DMS79 treated with DMSO at 0.1 percent for 48 hours (cell line): ENCODE measurements around the gene TLK1.

ENCODE experiments used
- DNase-seq: peaks from one replicate; lab custom pipeline; 2025; lab: John Stamatoyannopoulos, UW

The TLK1 gene

DNA sequence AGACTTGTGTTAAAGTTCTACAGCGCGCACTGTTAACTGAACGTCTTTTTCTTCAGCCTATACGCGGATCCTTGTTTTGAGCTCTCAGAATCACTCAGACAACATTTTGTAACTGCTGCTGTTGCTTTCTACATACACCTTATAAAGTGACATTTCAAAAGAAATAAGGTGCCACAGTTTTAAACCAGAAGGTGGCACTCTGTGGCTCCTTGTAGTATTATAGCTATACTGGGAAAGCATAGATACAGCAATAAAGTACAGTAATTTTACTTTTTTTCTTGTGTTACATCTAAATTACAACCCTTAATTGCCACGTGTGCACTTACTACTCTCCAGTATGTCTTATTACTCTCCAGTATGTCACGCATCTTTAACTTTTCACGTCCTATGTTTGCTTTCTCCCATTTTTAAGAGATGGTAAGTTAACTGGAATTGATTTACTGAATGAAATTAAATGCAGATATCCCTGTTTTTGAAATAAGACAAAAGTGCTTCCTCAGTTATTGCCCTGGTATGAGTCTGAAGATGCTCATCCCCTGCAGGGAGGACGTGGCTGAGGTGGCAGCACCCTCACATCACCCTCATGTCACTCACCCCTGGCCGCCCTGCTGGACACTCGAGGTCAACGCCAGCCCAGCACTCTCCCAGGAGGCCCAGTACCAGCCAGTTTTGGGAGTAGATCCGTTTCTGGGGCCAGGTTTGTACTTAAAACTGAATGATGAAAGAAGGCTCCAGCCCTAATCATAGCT is 193.9 kb downstream of the TLK1 start:
- DNase-seq = no peak

DNA sequence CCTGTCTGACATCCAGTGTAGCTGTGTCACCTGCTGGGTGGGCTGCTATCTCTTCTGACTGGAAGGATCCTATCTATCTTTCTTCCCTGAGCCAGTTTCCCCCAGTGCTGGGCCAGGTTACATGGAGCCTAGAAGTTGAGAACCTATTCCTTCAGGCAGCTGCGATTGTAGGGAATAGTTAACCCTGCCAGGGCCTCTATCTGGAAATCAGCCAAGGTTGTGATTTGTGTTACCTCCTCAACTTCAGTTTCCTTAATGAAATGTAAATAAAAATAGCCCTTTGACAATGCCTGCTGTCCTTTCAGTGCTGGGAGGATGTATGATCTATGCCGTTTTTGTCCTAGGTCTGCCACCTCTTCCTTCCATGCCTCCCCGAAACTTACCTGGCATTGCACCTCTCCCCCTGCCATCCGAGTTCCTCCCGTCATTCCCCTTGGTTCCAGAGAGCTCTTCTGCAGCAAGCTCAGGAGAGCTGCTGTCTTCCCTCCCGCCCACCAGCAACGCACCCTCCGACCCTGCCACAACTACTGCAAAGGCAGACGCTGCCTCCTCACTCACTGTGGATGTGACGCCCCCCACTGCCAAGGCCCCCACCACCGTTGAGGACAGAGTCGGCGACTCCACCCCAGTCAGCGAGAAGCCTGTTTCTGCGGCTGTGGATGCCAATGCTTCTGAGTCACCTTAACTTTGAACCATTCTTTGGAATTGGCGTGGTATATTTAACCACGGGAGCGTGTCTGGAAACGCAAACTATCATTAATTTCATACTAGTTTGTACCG is 195.1 kb downstream of the TLK1 start:
- no peak for DNase-seq

DNA sequence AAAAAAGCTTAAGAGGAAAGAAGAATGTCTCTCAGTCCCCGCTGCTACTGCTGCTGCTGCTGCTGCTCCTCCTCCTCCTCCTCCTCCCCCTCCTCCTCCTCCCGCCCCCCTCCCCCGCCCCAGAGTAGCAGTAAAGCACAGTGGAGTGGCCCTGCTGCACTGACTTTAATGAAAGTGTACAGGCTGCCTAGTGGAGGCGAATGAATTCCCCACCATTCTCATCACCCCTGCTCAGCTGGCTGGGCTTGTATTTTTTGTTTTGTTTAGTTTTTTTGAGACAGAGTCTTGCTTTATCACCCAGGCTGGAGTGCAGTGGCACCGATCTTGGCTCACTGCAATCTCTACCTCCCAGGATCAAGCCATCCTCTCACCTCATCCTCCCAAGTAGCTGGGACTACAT is 197.3 kb downstream of the TLK1 start:
- no peak for DNase-seq

DNA sequence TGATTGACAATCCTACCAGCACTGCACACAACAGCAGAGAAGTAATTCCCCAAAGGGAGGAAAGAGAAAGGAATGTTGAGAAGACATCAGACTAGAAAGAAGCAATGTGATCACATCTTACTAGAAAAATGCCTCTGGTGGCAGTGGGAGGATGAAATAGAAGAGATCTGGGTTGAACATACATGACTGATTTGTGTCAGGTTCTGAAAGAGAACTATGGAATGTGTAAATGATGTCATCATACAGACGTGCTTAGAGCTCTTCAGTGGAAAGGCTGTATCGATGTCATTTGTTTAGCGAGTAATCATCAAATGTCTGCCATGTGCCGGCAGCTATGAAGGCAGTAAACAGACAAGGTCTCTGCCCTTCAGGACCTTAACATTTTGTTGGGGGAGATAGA is 206.8 kb downstream of the TLK1 start:
- no peak for DNase-seq

DNA sequence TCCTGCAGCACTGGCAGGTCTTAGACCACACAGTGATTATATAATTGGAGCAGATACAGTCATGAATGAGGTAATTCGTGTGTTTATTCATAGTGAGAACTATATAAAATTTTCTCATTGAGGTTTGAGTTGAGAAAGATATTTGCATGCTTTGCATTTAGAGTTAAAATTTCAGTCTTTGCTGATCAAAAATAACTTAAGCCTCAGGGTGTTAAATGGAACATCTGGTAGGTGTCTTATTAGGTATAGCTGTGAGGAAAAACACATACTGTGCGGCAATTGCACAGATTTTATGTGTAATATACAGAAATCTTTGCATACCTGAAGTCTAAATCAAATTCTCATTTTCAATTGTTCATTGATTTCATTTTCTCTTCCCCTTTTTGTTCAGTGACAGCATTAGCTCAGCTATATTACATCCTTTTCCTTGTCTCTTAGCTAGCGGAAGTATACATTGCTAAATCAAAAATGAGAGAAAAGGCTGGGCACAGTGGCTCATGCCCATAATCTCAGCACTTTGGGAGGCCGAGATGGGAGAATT is 210.4 kb downstream of the TLK1 start:
- DNase-seq = no peak

DNA sequence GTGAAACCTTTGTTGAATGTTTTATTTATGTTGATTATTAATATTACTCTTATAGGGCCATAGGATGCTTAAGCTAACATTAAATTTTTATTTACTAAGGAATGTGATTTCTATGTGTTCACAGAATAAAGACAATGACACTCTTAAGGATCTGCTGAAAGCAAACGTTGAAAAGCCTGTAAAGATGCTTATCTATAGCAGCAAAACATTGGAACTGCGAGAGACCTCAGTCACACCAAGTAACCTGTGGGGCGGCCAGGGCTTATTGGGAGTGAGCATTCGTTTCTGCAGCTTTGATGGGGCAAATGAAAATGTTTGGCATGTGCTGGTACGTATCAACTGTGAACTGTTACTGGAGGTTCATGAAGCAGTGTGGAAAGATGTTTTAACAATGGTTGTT is 211.3 kb downstream of the TLK1 start:
- no peak for DNase-seq

DNA sequence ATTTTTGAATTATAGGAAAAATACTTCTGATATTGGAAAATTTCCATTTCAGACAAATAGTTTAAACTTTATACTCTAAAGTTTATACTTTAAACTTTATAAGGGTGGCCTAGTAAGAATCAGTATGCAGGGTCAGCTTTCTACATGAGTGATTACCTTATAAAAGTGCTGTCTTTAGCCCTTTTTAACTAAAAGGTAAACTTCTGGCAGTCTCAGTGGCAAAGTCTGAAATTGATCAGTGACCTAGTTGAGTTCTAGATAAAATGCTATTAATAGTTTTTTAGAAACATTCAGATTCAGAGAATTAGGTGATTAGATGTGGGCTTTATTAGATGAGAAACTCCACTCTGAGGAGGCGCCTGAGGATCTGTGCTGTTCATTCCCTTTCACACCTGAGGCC is 216.1 kb downstream of the TLK1 start:
- no peak for DNase-seq

DNA sequence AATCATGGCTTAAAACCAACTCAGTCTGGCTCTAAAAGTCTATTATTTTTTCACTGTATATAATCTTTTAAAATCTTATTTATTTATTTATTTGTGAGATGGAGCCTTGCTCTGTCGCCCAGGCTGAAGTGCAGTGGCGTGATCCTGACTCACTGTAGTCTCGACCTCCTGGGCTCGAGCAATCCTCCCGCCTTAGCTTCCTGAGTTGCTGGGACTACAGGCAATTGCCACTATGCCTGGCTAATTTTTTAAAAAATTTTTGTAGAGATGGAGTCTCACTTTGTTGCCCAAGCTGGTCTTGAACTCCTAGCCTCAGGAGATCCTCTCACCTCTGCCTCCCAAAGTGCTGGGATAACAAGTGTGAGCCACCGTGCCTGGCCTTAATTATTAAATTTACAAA is 217.1 kb downstream of the TLK1 start:
- DNase-seq = no peak

DNA sequence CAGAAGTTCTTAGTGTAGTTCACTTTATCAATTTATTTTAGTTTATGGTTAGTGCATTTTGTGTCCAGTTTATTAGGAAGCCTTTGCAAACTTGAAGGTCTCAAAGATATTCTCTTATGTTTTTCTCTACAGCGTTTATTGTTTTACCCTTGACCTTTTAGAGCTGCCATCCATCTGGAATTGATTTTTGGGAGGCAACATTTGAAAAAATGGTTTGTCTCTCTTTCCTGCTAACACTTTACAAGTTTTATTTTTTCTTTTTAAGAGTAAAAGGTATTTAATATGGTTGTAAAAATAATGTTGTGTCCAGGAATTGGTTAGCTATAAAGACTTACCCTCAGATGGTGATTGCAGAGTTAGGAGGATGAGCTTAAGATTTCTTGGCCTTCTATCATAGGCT is 217.7 kb downstream of the TLK1 start:
- DNase-seq = no peak

DNA sequence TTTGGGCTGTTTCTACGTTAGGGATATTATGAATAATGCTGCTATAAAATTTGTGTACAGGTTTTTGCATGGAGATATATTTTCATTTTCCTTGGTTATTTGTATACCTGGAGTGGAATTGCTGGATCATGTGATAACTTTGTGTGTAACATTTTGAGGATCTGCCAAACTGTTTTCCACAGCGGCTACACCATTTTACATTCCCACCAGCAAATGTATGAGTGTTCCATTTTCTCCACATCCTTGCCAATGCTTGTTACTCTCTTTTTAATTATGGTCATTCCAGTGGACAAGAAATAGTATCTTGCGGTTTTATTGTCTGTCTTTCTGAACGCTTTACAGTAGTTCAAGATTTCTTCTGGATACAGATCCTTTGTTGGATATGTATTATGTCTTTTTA is 218.1 kb downstream of the TLK1 start:
- no peak for DNase-seq
